Subcutaneous abdominal adipose tissue (tissue), 5 donors: Measurements from ENCODE around the gene TENT5A.

Experiments used
- H3K27ac ChIP-seq: one replicate; pipeline ENCODE4 v1.7.0; 2013; ENCODE audit warnings: low read depth, mild to moderate bottlenecking, inconsistent platforms, low read length, moderate library complexity
- H3K27me3 ChIP-seq, 5 donors: one replicate each; pipeline ENCODE4 v1.7.0; 2013; ENCODE audit warnings: low read length in 5 of 5, inconsistent platforms in 1 of 5; ENCODE audit not compliant: control insufficient read depth in 5 of 5, insufficient read depth in 4 of 5
- H3K36me3 ChIP-seq, 5 donors: one replicate each; pipeline ENCODE4 v1.7.0; 2013; ENCODE audit warnings: low read length in 5 of 5; ENCODE audit not compliant: control insufficient read depth in 5 of 5, insufficient read depth in 5 of 5
- H3K4me1 ChIP-seq, 5 donors: one replicate each; pipeline ENCODE4 v1.7.0; 2013; ENCODE audit warnings: low read length in 5 of 5, mild to moderate bottlenecking in 3 of 5, moderate library complexity in 1 of 5; ENCODE audit not compliant: control insufficient read depth in 5 of 5, insufficient read depth in 5 of 5
- H3K4me3 ChIP-seq, 5 donors: one replicate each; pipeline ENCODE4 v1.7.0; 2013; ENCODE audit warnings: low read length in 5 of 5, low read depth in 1 of 5
- H3K9ac ChIP-seq, 5 donors: one replicate each; pipeline ENCODE4 v1.7.0; 2013; ENCODE audit warnings: low read length in 5 of 5, mild to moderate bottlenecking in 4 of 5, moderate library complexity in 3 of 5
- H3K9me3 ChIP-seq, 5 donors: one replicate each; pipeline ENCODE4 v1.7.0; 2013; ENCODE audit warnings: low read length in 5 of 5; ENCODE audit not compliant: control insufficient read depth in 5 of 5
- donor health status: healthy.
- donor health status: healthy.
- donor health status: healthy.
- donor health status: healthy.
- donor health status: healthy.

Gene TENT5A

DNA sequence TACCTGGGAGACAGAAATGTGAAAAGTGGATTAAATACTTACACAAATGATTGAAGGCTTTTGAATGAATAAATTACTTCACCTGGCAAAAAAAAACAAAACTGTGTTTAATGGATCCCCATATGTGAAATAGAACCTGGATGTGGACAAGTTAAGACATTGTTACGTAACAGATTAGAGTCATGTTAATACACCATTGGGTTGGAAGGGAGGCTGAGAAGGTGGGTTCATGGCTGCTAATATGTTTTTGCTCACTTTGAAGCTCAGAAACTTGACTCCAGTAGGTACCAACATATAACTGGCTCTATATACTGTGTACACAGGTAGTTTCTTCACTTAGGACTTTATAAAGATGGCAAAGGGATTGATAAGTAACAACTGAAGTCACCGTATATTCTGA is 21.4 kb upstream of the TENT5A start:
- no peaks in the 10 kb centered on the region for H3K36me3 ChIP-seq
- H3K4me1 ChIP-seq = no peaks in the 10 kb centered on the region
- H3K9ac ChIP-seq = no peak overlapping the region
- H3K27ac ChIP-seq = no peak overlapping the region
- no peaks in the 10 kb centered on the region for H3K27me3 ChIP-seq
- no peak overlapping the region for H3K4me3 ChIP-seq
- H3K9me3 ChIP-seq = no peaks in the 10 kb centered on the region

DNA sequence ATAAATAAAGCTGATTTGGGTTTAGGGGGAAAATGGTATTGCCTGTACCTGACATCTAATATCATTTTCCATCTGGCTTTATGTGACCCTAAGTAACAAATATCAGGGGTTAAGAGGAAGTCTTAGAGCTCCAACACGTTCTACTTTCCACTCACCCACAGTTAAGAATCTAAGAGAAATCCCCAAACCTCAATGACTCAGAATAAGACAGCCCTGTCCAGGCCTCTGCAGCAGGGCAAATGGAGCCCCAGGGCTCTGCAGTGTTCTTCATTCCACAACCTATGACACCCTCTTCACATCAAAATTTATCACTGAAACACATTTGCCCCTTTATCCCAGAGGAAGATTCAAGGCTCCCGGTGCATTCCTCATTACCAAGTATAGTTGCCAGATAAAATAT is 20.3 kb upstream of the TENT5A start:
- Histone ChIP-seq H3K9me3 (no peaks in the 10 kb centered on the region), H3K4me3 (no peak overlapping the region), H3K36me3 (no peaks in the 10 kb centered on the region), H3K27me3 (peaks cover 0 to 3% (median 0%) of the 10 kb centered on the region in 5 donors), H3K9ac (no peak overlapping the region), H3K27ac (no peak overlapping the region), H3K4me1 (peaks cover 0 to under 1% (median 0%) of the 10 kb centered on the region in 5 donors)

DNA sequence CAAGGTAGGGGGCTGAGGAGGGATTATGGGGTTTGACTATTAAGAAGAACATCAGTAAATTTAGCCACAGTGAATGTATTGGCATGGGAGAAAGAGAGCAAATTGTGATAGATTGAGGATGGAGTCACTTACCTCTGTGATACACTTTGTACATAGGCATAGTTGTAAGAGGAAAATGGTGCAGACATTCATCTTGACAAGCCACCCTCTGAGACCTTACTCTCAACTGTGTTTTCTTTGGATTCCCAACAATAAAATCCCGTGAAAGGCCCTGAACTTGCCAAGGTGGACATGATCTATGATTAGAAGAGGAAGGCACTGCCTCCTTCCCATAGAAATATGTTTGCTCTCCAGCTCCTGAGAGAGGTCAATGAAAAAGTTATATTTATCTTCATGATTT is 18.6 kb upstream of the TENT5A start:
- Histone ChIP-seq H3K4me1 (peaks cover 0 to 17% (median 15%) of the 10 kb centered on the region in 5 donors), H3K36me3 (no peaks in the 10 kb centered on the region), H3K4me3 (no peak overlapping the region), H3K9ac (no peak overlapping the region), H3K9me3 (no peaks in the 10 kb centered on the region), H3K27ac (no peak overlapping the region), H3K27me3 (peaks cover 0 to 3% (median 0%) of the 10 kb centered on the region in 5 donors)

DNA sequence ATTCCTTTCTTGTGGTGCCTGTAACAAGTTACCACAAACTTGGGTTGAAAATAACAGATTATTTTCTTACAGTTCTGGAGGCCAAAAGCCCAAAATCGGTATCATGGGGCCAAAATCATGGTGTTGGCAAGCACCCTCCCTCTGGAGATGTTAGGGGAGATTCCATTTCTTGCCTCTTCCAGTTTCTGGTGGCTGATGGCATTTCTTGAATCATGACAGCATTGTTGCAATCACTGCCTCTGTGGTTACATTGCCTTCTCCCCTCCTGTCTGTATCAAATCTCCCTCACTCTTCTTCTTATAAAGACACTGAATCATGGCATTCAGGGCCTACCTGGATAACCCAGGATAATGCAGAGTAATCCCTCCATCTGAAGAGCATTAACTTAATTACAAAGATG is 17.9 kb upstream of the TENT5A start:
- Histone ChIP-seq H3K9me3 (no peaks in the 10 kb centered on the region), H3K36me3 (no peaks in the 10 kb centered on the region), H3K27me3 (peaks cover 0 to 3% (median 0%) of the 10 kb centered on the region in 5 donors), H3K27ac (no peak overlapping the region), H3K4me3 (no peak overlapping the region), H3K9ac (no peak overlapping the region), H3K4me1 (peaks cover 0 to 19% (median 17%) of the 10 kb centered on the region in 5 donors)

DNA sequence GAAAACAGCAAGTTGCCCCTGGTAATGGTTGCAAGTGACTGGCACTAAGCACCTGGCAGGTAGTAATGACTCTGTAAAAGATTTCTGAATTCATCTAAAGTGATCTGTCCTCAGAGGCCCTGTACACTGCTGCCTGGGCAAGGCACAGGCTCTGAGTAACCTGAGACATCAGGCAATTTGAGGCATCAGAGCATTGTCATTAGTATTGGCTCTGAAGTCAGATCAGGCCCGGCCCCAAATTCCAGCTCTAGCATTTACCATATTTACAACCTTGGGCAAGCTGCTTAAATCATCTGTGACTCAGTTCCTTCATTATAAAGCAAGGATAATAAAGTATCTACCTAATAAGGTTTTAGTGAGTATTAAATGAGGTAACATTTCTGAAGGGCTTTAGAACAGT is 17.3 kb upstream of the TENT5A start:
- Histone ChIP-seq H3K27ac (no peak overlapping the region), H3K9me3 (no peaks in the 10 kb centered on the region), H3K4me3 (no peak overlapping the region), H3K4me1 (peaks cover 0 to 19% (median 17%) of the 10 kb centered on the region in 5 donors), H3K27me3 (peaks cover 0 to 3% (median 0%) of the 10 kb centered on the region in 5 donors), H3K9ac (no peak overlapping the region), H3K36me3 (no peaks in the 10 kb centered on the region)

DNA sequence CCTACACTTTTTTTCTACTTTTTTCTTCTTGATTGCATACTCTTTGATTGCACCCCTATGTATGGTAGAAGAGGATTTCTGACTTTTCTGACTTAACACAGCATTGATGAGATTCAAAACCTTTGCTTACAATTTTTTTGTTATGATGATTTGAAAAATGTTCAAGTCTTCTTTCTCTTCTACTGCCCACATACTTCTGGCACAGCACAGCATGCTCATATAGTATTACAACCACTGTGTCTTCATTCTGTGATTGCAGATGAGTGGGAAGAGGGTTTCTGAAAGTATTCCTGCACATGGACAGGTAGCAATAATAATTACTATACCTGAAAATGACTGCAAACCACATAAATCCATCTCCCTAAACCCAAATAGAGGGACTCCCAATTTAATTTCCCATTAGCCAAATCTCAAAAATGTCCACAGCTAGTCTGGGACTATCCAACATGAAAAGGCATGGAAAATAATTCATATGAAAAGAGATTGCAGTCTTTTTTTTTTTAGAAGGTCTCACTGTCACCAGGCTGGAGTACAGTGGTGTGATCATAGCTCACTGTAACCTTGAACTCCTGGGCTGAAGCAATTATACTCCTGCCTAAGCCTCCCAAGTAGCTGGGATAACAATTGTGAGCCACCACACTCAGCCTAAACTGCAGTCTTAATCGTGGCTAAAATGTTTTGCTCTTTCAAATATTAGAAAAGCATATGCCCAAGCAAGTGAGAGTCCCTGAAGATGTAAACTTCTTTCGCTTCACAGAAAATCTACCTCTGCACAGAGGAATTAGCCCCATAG is 15.9 kb upstream of the TENT5A start:
- Histone ChIP-seq H3K4me1 (peaks cover 0 to 19% (median 17%) of the 10 kb centered on the region in 5 donors), H3K27ac (no peak overlapping the region), H3K4me3 (no peak overlapping the region), H3K9ac (no peak overlapping the region), H3K9me3 (no peaks in the 10 kb centered on the region), H3K36me3 (no peaks in the 10 kb centered on the region), H3K27me3 (peaks cover 0 to 3% (median 0%) of the 10 kb centered on the region in 5 donors)

DNA sequence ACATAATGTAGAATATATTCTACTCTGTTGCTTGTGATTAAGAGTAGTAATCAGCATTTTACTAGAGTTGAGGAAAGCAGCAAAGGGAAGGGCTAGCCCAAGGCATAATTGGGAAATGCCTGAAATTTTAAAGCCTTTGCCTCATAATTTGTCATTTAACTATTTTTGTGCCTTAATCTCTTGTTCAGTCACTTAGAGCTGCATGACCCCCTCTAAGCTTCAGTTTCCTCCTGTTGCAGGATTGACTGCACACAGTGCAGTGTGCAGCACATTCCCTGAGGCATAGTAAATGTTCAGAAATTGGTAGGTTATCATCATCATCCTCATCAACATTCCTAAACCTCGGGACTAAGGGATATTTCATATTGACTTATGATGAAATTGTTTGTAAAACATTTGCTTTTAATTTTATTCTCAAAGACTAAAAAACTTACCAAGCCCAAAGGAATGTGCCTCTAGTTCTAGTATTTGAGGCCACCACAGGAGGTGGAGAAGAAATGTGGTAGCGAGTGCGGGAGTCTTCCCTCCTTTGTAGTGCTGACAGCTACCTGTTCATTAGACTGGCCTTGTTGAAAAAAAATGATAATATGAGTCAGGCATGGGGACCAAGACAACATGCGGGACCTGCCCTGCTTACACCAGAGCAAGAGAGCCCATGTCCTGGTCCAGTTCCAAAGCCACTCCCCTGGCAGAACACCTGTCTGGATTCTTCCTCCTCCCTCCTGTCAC is 14.8 kb upstream of the TENT5A start:
- no peaks in the 10 kb centered on the region for H3K36me3 ChIP-seq
- H3K27ac ChIP-seq = no peak overlapping the region
- no peak overlapping the region for H3K4me3 ChIP-seq
- peaks cover 0 to 3% (median 0%) of the 10 kb centered on the region in 5 donors for H3K27me3 ChIP-seq
- no peak overlapping the region for H3K9ac ChIP-seq
- H3K4me1 ChIP-seq = peaks cover 0 to 19% (median 17%) of the 10 kb centered on the region in 5 donors
- H3K9me3 ChIP-seq = no peaks in the 10 kb centered on the region

DNA sequence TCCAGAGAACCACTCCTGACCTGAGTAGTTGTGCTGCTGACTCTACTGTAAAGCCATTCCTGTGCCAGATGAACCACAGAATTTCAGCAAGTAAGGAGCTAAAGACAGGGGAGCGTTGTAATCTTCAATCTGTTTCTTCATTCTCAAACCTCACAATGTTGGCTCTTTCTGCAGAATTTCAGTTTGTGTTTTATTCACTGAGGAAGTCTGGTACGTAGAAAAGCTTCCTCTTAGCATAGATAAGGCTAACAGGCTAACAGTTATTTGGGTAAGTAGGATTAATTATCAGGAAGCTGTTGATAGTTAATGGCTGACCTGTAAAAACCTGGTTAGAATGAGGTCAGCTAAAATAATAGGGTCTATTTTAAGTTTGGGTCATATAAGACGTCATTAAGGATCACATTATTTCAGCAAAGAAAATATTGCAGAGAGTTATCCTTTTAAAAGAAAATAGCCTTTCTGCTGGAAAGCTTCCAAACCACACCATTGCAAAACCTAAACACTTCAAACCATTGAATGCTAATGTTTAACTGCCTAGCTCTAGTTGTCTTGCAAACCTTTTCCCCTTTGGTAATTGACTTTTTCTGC is 14.1 kb upstream of the TENT5A start:
- H3K9ac ChIP-seq = no peak overlapping the region
- no peaks in the 10 kb centered on the region for H3K36me3 ChIP-seq
- no peaks in the 10 kb centered on the region for H3K9me3 ChIP-seq
- peaks cover 0 to 3% (median 0%) of the 10 kb centered on the region in 5 donors for H3K27me3 ChIP-seq
- H3K4me1 ChIP-seq = peaks cover 0 to 19% (median 17%) of the 10 kb centered on the region in 5 donors
- no peak overlapping the region for H3K4me3 ChIP-seq
- H3K27ac ChIP-seq = no peak overlapping the region

DNA sequence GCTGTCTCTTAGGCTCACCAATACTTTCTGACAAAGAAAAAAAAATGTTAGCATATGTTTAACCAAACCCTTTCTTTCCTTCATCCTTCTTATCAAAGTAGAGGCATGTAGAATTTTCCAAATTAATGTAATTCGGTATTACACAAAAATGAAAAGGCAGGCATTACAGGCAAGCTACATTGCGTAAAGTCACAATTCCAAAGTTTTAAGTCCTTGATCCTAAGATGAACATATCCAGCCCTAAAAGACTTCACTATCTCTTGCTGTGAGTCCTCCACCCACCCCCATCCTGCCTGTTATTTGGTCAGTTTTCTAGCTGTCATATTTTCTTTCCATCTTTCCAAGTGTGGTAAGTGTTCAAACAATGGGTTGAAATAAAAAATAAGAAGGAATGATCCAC is 12.1 kb upstream of the TENT5A start:
- peaks cover 0 to 3% (median 0%) of the 10 kb centered on the region in 5 donors for H3K27me3 ChIP-seq
- H3K4me1 ChIP-seq = peaks cover 0 to 19% (median 17%) of the 10 kb centered on the region in 5 donors
- H3K36me3 ChIP-seq = no peaks in the 10 kb centered on the region
- H3K9ac ChIP-seq = no peak overlapping the region
- no peak overlapping the region for H3K4me3 ChIP-seq
- no peak overlapping the region for H3K27ac ChIP-seq
- H3K9me3 ChIP-seq = no peaks in the 10 kb centered on the region

DNA sequence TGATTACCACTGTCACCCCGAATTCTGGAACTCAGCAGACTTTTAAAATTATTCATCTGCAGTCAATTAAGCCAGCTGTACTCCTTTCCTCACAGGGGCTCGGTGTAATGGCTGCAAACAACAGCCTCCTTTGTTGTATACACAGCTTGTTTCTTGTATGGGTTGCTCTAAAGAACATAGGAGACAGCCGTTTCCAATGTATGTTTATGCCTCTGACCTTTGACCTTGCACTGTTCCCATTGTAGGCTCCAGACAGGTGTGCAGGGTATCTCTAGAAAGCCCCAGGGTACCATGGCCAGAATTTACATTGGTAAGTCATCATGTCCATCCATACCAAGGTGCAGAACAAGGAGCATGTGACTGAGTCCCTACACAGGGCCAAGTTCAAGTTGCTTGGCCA is 11.5 kb upstream of the TENT5A start:
- Histone ChIP-seq H3K27ac (no peak overlapping the region), H3K9ac (no peak overlapping the region), H3K4me3 (no peak overlapping the region), H3K36me3 (no peaks in the 10 kb centered on the region), H3K4me1 (peaks cover 0 to 19% (median 17%) of the 10 kb centered on the region in 5 donors), H3K27me3 (peaks cover 0 to 3% (median 0%) of the 10 kb centered on the region in 5 donors), H3K9me3 (no peaks in the 10 kb centered on the region)
